ENCODE measurements around the gene KCNQ1OT1. TPM values are rescaled to one million over a fixed set of nuclear protein-coding genes. Genes with fewer than 3 reads are reported as not detected.

The KCNQ1OT1 gene
- total and polyA plus RNA-seq, 12 donors, result 0.01 to 0.73 (median 0.43) TPM

- Histone ChIP-seq H3K27me3 (no peaks in the 10 kb centered on the region), H3K36me3 (no peaks in the 10 kb centered on the region), H3K27ac (no peak overlapping the region), H3K4me3 (no peak overlapping the region), H3K9me3 (peaks cover 0 to 12% (median 0%) of the 10 kb centered on the region in 11 donors), H3K4me1 (peaks cover 0 to 13% (median 1%) of the 10 kb centered on the region in 9 donors)
- no peak for ATAC-seq
- intact Hi-C loops (cut with DNase I), result no loop called here
- no peak for TF ChIP-seq CTCF (IDR thresholded peaks at IDR 0.05)
- DNase-seq, result peak in 1 of 2 donors; percentile 8
- 94 to 96% methylated on average over 26 of the region's 26 CpGs for WGBS, 2 donors
These were observed 14.1 kb upstream of the KCNQ1OT1 start for GRCh38 chr11:2713661-2714462.

- Histone ChIP-seq H3K4me3 (no peak overlapping the region), H3K36me3 (no peaks in the 10 kb centered on the region), H3K9me3 (peaks cover 0 to 12% (median 0%) of the 10 kb centered on the region in 11 donors), H3K27me3 (no peaks in the 10 kb centered on the region), H3K27ac (no peak overlapping the region), H3K4me1 (peaks cover 0 to 21% (median 4%) of the 10 kb centered on the region in 9 donors)
- intact Hi-C loops (cut with DNase I), result no loop called here
- DNase-seq (peak in 1 of 2 donors; percentile 5), ATAC-seq (no peak)
- TF ChIP-seq CTCF (IDR thresholded peaks at IDR 0.05), result no peak
- WGBS, 2 donors, result 96% methylated on average over 12 of the region's 12 CpGs
These were observed 13.3 kb upstream of the KCNQ1OT1 start for GRCh38 chr11:2713094-2713493.

- intact Hi-C loops (cut with DNase I), result no loop called here
- no peak overlapping the region for H3K27ac ChIP-seq
- H3K4me1 ChIP-seq, result peaks cover 0 to 18% (median 5%) of the 10 kb centered on the region in 9 donors
- DNase-seq (peak in 1 of 2 donors; percentile 1), ATAC-seq (no peak)
- H3K27me3 ChIP-seq, result no peaks in the 10 kb centered on the region
- 96% methylated on average over 6 of the region's 6 CpGs for WGBS, 2 donors
- no peaks in the 10 kb centered on the region for H3K36me3 ChIP-seq
- TF ChIP-seq CTCF (IDR thresholded peaks at IDR 0.05), result no peak
- no peak overlapping the region for H3K4me3 ChIP-seq
- peaks cover 0 to 13% (median 2%) of the 10 kb centered on the region in 11 donors for H3K9me3 ChIP-seq
These were observed 11.4 kb upstream of the KCNQ1OT1 start for GRCh38 chr11:2711161-2711560.

- peaks cover 0 to 20% (median 3%) of the 10 kb centered on the region in 11 donors for H3K9me3 ChIP-seq
- no peaks in the 10 kb centered on the region for H3K27me3 ChIP-seq
- 58 to 67% methylated on average over 8 of the region's 8 CpGs for WGBS, 2 donors
- peak in 1 of 2 donors; percentile 4 for DNase-seq
- H3K4me3 ChIP-seq, result peak overlapping the region in 3 of 10 donors; percentile 3 to 19 (median 10)
- TF ChIP-seq CTCF (IDR thresholded peaks at IDR 0.05), result no peak
- no peaks in the 10 kb centered on the region for H3K36me3 ChIP-seq
- intact Hi-C loops (cut with DNase I), result loop anchor here in 1 of 10 donors (10.0 kb wide), 1 partner anchor 55 kb away; no protein-coding TSS in a partner anchor
- H3K4me1 ChIP-seq, result peaks cover 0 to 14% (median 5%) of the 10 kb centered on the region in 9 donors
- H3K27ac ChIP-seq, result peak overlapping the region in 4 of 10 donors; percentile 23 to 60 (median 46)
- ATAC-seq, result no peak
These were observed 9.6 kb upstream of the KCNQ1OT1 start for GRCh38 chr11:2709429-2709828.

Measured in heart right ventricle (tissue), 16 donors.